Activated T-helper 2 cell treated with anti-CD3 and anti-CD28 coated beads, Interferon-gamma antibody, Interleukin-2, Interleukin-4, amounts not matched to agents 10 μg/mL and 5 μg/mL and 100 μg/mL, durations not matched to agents 14 hours and 24 hours and 36 hours (primary cell): ENCODE data around the gene SLC22A2. TPM values are rescaled to one million over a fixed set of nuclear protein-coding genes. Genes with fewer than 3 reads are reported as not detected.

ENCODE experiments used
- DNase-seq: peaks from one replicate; pipeline ENCODE4 v3.0.0; 2021; ENCODE audit warnings: low spot score
- H3K27ac Mint-ChIP-seq: one replicate; pipeline ENCODE4 v1.8.0; 2021; ENCODE audit warnings: mixed read lengths
- H3K27me3 Mint-ChIP-seq: one replicate; pipeline ENCODE4 v1.8.0; 2021; ENCODE audit warnings: low read depth, mixed read lengths
- H3K36me3 Mint-ChIP-seq: one replicate; pipeline ENCODE4 v1.8.0; 2021; ENCODE audit warnings: low read depth, mixed read lengths
- H3K4me1 Mint-ChIP-seq: one replicate; pipeline ENCODE4 v1.8.0; 2021; ENCODE audit warnings: low read depth, mixed read lengths
- H3K4me3 Mint-ChIP-seq: one replicate; pipeline ENCODE4 v1.8.0; 2021; ENCODE audit warnings: low read depth, mild to moderate bottlenecking, moderate library complexity, mixed read lengths
- H3K9me3 Mint-ChIP-seq: one replicate; pipeline ENCODE4 v1.8.0; 2021; ENCODE audit warnings: mixed read lengths
- intact Hi-C: fragments of 100-400 bp; cut with micrococcal nuclease; formaldehyde crosslinking; loops from one replicate; pipeline ENCODE4 v1.15.1; 2023
- total RNA-seq: library from RNA; stranded (reverse); gene quantifications from 2 replicates; pipeline ENCODE4 v1.2.3, GENCODE V29; 2022

The SLC22A2 gene
- total RNA-seq, 1 donor from 2014 or later, result not detected

DNA sequence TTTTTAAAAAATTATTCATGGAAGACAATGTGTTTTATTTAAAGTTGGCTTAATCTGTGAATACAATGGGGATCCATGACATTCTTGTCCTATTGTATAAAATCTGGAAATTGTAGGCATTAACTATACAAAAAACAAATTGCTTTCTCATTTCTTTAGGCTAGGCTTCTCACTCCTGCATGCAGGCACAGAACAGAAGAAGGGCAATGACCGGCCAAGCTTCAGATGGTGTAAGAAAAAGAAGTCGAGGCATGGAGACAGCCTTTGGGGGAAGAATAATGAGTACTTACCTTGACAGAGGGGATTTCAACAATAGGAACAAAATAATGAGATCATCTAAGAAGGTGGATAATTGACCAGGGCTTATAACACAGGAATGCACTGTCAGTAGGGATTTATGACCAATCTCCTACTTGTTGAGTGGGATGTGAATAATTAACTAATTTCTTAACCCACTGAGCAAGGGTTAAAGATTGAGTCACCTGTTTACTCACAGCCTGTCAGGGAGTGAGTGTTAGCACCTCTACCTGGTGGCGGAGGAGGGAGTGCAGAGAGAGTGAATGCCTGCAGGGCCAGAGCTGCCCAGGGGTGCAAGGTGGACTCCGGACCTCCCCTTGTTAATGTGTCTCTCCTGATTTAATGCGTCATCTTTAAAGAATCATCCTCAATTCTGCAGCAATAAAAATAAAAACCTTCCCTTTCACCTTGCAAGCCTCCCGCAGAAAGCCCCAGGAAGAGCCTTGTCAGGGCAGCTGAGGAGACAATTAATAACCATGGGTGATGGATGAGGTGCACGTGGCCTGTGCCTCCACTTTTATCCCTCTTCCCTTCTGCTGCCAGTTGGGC lies 3.9 kb downstream of the SLC22A2 start:
- intact Hi-C loops, result no loop called here
- no peaks in the 10 kb centered on the region for H3K9me3 Mint-ChIP-seq

DNA sequence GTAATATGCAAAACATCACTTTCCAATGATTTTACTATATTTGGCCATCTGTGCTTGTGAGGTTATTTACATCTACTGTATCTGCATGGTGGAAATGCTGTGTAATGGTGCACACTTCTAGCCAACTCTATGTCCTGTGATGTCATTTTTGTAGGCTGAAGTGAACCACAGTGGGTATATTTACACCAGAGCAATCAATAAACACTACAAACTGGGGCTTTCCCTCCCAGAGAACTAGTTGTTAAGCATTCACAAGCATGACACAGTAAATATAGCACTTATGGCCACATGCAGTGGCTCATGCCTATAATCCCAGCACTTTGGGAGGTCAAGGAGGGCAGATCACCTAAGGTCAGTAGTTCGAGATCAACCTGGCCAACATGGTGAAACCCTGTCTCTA lies 4.9 kb downstream of the SLC22A2 start:
- intact Hi-C loops, result no loop called here
- Mint-ChIP-seq H3K4me3 (no peak overlapping the region), H3K27me3 (peaks cover 10% of the 10 kb centered on the region), H3K4me1 (no peaks in the 10 kb centered on the region), H3K9me3 (no peaks in the 10 kb centered on the region), H3K36me3 (no peaks in the 10 kb centered on the region), H3K27ac (no peak overlapping the region)
- DNase-seq, result no peak

More for the DNA sequence above, 3.9 kb downstream of the SLC22A2 start:
- Mint-ChIP-seq H3K27me3 (peaks cover 11% of the 10 kb centered on the region), H3K27ac (no peak overlapping the region), H3K4me1 (no peaks in the 10 kb centered on the region), H3K4me3 (no peak overlapping the region), H3K36me3 (no peaks in the 10 kb centered on the region)
- no peak for DNase-seq

DNA sequence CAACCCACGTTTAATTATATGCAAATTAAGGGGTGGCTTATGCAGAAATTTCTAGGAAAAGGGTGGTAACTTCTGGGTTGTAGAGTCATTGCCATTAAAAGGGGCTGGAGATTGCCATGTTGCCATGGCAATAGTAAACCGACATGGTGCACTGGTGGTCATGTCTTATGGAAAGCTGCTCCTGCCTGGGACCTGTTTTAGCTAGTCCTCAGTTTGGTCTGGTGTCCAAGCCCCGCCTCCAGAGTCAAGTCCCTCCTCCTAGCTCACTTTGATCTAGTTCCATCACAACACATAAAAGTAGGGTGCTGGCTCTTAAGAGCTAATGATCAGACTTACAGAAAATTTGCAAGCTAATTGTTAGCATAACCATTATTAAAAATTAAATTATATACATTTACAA lies 5.3 kb downstream of the SLC22A2 start:
- H3K4me3 Mint-ChIP-seq, result no peak overlapping the region
- H3K36me3 Mint-ChIP-seq, result no peaks in the 10 kb centered on the region

DNA sequence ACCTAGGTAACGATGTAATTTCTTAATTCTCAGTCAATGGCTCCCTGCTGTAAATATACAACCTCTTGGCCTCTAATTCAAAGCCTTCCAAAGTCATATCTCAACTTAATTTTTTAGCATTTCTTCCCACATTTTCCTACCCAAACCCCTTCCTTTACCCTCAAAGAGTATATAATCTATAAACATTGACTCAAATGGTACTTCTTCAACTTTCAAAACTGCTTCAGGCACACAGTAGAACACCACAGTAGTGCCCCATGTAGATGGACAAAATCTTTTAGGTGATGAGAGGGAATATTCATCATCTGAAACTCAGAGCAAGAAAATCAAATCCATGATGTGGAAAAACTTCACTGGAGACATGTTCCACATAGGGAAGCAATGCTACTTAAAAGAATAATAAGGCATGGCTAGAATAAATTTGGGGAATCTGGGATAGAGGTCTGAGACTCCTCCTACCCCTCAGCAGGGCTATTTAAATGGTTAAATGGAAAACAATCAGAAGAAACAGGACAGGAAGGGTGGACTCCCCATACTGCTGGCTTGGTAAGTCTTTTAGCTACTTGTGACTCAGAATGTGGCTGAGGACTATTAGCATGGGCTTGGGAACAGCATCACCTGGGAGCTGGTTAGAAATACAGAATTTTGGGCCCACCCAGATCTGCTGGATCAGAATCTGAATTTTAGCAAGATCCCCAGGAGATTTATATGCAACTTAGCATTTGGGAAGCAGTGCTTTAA lies 6.4 kb downstream of the SLC22A2 start:
- peaks cover 8% of the 10 kb centered on the region for H3K27me3 Mint-ChIP-seq
- no peak overlapping the region for H3K27ac Mint-ChIP-seq
- H3K9me3 Mint-ChIP-seq, result no peaks in the 10 kb centered on the region
- no peaks in the 10 kb centered on the region for H3K36me3 Mint-ChIP-seq
- no peak for DNase-seq
- no peaks in the 10 kb centered on the region for H3K4me1 Mint-ChIP-seq
- intact Hi-C loops, result no loop called here
- H3K4me3 Mint-ChIP-seq, result no peak overlapping the region

More for the DNA sequence above, 5.3 kb downstream of the SLC22A2 start:
- H3K27ac Mint-ChIP-seq, result no peak overlapping the region
- intact Hi-C loops, result no loop called here
- no peaks in the 10 kb centered on the region for H3K4me1 Mint-ChIP-seq
- DNase-seq, result no peak
- H3K9me3 Mint-ChIP-seq, result no peaks in the 10 kb centered on the region
- peaks cover 10% of the 10 kb centered on the region for H3K27me3 Mint-ChIP-seq

DNA sequence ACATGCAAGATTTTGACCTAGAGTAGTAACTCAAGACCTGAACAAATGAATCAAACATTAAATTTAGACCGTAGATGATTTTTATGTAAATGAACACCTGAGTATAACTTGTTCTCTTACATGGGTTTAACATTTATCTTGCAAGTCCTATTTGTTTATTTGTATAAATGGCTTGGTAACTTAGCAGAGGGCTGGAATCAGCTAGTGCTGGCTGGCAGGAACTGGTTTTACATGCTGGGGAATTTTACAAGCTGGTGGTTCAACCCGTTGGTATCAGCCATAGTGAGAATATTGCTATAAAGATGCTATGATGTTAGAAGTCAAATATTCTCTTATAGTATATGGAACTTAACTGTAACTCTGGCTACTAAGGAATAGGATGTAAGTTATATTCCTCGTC lies 8.9 kb downstream of the SLC22A2 start:
- Mint-ChIP-seq H3K27me3 (peaks cover 5% of the 10 kb centered on the region), H3K4me3 (no peak overlapping the region), H3K36me3 (no peaks in the 10 kb centered on the region), H3K9me3 (no peaks in the 10 kb centered on the region), H3K4me1 (no peaks in the 10 kb centered on the region), H3K27ac (no peak overlapping the region)
- DNase-seq, result no peak
- intact Hi-C loops, result no loop called here

DNA sequence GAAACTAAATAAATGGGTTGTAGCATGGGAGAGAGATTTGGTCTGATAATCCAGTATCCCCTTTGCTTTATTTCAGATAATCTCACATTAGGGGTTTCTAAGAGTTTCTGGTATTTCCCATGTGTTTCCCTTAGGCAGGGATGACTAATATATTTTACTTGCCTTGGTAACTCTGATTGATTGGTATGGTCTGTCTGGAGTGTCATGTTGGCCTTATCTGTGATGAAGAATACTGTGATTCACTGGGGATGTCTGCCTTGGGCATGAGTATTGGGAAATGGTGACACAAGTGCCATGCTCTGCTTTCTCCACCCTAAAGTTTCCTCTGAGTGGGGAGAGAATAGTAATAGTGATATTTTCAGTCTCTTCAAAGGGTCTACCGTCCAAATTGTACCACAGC lies 10.1 kb downstream of the SLC22A2 start:
- Mint-ChIP-seq H3K9me3 (no peaks in the 10 kb centered on the region), H3K36me3 (no peaks in the 10 kb centered on the region), H3K27me3 (no peaks in the 10 kb centered on the region), H3K4me1 (no peaks in the 10 kb centered on the region), H3K27ac (no peak overlapping the region), H3K4me3 (no peak overlapping the region)
- intact Hi-C loops, result no loop called here
- DNase-seq, result no peak

DNA sequence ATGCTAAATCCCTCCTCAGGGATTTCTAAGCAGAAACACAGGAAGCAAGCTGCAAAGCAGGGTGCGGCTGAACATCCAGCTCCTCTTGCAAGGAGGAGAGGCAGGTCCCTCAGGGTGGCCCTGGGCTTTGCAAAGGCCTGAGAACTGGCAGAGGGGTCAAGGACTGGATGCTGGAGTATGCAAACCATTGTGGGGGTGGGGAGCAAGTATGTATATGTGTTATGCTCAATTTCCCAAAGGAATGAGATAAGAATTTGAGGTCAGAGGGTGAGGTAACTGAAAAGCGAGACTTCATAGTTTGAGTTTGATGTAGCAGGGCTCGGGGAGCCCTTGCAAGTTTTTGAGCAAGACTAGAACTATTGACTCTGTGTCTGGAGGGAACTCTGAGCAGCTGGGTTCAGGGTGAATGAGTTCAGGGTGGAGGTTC lies 11.2 kb downstream of the SLC22A2 start:
- Mint-ChIP-seq H3K27me3 (no peaks in the 10 kb centered on the region), H3K36me3 (no peaks in the 10 kb centered on the region), H3K9me3 (no peaks in the 10 kb centered on the region), H3K4me3 (no peak overlapping the region), H3K27ac (no peak overlapping the region), H3K4me1 (no peaks in the 10 kb centered on the region)
- intact Hi-C loops, result no loop called here
- DNase-seq, result no peak

DNA sequence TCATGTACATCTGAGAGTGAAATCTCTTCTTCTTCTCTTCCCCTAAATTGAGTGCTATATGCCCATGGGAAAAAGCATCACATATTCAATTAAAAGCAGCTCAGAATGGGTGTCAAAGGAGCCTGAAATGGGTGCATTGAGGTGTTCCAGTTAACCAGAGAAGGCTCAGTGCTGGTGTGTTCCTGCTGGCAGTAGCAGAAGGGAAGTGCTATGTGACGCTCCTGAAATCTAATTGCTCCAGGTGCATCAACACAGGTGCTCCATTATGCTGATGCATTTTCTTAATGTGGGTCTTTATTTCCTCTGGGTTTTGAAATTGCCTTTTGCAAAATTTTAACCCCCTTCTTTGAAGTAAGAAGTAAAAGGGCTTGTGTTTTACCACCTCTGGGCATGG lies 17.9 kb downstream of the SLC22A2 start:
- intact Hi-C loops, result no loop called here
- Mint-ChIP-seq H3K27ac (no peak overlapping the region), H3K4me3 (no peak overlapping the region), H3K4me1 (no peaks in the 10 kb centered on the region), H3K36me3 (no peaks in the 10 kb centered on the region), H3K27me3 (no peaks in the 10 kb centered on the region), H3K9me3 (no peaks in the 10 kb centered on the region)
- DNase-seq, result no peak

DNA sequence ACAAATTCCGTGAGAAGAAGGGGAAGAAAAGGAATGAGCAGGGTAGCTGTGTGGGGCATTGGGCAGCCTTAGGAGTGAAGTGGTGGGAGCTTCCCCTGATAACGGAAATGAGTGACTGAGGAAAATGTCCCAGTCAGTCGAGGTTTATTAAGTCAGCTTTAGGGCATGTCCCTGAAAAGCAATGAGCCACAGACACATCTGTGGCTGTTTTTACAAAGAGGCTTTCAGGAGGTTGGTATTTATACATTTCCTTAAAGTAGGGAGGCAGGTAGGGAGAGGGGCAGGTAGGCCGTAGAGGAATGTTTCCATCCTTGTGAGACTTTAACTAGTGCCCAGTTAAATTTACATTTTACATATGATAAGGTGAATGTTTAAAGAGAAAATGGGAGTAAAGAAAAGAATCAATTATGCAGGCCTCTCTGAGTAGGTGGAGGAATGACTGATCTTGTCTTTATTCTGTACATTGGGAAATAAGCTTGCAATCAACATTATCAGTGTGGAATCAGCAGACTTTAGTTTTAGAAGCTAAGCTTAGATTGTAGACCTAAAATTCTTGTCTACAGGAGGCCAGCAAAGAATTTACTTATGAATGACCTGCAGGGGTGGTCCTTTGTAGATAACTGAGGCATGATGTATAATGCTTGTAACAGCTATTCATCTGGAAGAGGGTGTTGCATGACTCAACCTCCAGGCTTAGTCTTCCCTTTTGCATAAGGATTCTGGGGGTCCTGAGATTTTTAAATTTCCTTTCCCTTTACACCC lies 18.5 kb downstream of the SLC22A2 start:
- intact Hi-C loops, result no loop called here
- H3K4me3 Mint-ChIP-seq, result no peak overlapping the region
- no peak for DNase-seq
- no peaks in the 10 kb centered on the region for H3K9me3 Mint-ChIP-seq
- no peaks in the 10 kb centered on the region for H3K4me1 Mint-ChIP-seq
- H3K27me3 Mint-ChIP-seq, result no peaks in the 10 kb centered on the region
- H3K36me3 Mint-ChIP-seq, result no peaks in the 10 kb centered on the region
- no peak overlapping the region for H3K27ac Mint-ChIP-seq

DNA sequence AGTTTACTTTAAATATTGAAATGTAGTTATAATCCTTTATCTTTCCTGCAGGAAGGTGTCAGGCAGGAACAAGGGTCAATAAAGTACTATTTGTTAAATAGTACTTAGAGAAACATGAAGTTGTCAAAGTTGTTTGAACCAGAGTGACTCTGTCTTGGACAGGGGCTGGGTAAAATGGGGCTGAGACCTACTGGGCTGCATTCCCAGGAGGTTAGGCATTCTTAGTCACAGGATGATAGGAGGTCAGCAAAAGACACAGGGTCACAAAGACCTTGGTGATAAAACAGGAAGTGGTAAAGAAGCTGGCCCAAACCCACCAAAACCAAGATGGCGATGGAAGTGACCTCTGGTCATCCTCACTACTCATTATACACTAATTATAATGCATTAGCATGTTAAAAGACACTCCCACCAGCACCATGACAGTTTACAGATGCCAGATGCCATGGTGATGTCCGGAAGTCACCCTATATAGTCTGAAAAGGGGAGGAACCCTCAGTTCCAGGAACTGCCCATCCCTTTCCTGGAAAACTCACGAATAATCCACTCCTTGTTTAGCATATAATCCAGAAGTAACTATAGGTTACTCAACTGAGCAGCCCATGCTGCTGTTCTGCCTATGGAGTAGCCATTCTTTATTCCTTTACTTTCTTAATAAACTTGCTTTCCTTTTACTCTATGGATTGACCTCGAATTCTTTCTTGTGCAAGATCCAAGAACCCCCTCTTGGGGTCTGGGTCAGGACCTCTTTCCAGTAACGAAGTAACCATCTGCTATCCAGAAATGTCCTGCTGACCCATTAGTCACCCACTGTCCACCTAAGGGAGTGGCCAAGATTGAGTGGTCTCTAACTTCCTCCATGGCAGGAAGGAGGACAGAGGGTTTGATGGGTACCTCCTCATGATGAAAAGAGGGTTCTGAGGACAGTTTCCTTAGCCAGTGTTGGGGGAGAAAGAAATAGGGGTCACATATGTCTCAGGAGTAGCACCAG lies 19.6 kb downstream of the SLC22A2 start:
- intact Hi-C loops, result no loop called here
- Mint-ChIP-seq H3K27me3 (no peaks in the 10 kb centered on the region), H3K9me3 (no peaks in the 10 kb centered on the region), H3K4me1 (no peaks in the 10 kb centered on the region), H3K27ac (no peak overlapping the region), H3K4me3 (no peak overlapping the region), H3K36me3 (no peaks in the 10 kb centered on the region)
- DNase-seq, result no peak

DNA sequence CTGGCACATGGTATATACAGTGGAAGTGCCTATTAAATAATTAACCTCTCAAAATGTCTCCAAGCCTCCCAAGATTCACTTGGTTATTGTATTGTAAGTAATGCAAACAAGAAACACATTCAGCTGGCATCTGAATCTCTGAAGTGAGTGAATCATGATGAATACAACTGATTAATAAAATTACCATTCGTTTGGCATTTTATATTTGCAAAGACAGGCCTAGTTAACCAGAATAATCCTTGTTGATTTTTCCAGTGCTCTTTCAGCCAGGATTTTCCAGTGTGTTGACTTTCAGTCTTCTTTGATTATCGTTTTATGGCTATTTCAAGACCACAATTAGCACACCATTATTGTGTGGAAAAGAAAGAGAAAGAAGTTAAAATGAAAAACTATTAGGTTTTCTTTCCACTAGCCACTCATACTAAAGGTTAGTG lies 20.3 kb downstream of the SLC22A2 start:
- no peaks in the 10 kb centered on the region for H3K9me3 Mint-ChIP-seq
- H3K27me3 Mint-ChIP-seq, result no peaks in the 10 kb centered on the region
- H3K36me3 Mint-ChIP-seq, result no peaks in the 10 kb centered on the region
- intact Hi-C loops, result no loop called here
- no peaks in the 10 kb centered on the region for H3K4me1 Mint-ChIP-seq
- no peak overlapping the region for H3K27ac Mint-ChIP-seq
- no peak for DNase-seq
- no peak overlapping the region for H3K4me3 Mint-ChIP-seq
